ENCODE results near the gene C8B. TPM values are rescaled to one million over a fixed set of nuclear protein-coding genes. Genes with fewer than 3 reads are reported as not detected.

Gene C8B
- total and polyA plus RNA-seq, 9 of the 15 experiments (the other 6 are each of a cell fraction or from before 2014, with no cell fraction given): not detected

DNA sequence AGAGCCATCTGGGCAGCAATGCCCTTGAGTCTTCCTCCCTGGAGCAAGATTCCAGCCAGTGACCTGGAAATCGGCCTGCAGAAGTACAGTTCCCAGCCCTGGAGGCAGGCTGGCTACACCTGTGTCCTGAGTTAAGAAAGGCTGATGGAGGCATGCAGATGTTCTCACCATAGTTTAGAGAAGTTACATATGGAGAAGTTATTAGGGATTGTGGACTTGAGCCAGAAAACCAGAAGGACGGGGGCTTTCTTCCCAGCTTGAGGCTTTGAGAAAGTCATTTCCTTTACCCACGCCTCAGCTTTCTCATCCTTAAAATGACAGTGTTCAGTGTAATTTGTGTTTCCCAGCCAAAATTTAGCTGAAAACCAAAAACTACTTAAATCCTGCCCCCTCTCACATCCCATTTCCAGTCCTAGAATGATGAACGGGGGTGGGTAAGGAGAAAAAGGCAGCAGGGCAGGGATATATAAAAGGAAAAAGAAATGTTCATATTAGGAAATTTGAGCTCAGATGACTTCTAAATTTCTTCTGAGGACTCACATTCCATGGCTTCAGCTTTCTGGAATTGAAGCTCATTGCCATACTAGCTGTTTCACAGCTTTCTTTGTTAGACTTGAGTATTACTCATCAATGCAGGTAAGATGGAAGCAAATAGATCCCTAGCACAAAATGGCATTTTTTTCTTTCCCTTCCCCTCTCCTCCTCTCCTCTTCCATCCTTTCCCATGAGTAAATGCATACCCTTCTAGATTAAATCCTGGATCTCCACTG is 14.4 kb upstream of the C8B start:
- TF ChIP-seq RUNX1 (IDR thresholded peaks at IDR 0.05; ENCODE audit: low read depth) (no peak), E2F3 (CRISPR knock-in tag; IDR thresholded peaks at IDR 0.05) (no peak), U2AF2 (optimal IDR thresholded peaks at IDR 0.05; ENCODE audit: low read depth, low read length) (no peak), RBM17 (IDR thresholded peaks at IDR 0.05; ENCODE audit: borderline replicate concordance, low read depth, low read length) (no peak), ZNF212 (CRISPR knock-in tag; IDR thresholded peaks at IDR 0.05) (no peak), ZNF175 (CRISPR knock-in tag; IDR thresholded peaks at IDR 0.05; ENCODE audit: low read depth) (no peak), ZNF41 (CRISPR knock-in tag; conservative IDR thresholded peaks at IDR 0.05) (no peak), TAF7 (tag; IDR thresholded peaks at IDR 0.05) (no peak), HLTF (IDR thresholded peaks at IDR 0.05) (no peak), HNRNPK (IDR thresholded peaks at IDR 0.05; ENCODE audit: low read depth, low read length, poor library complexity, severe bottlenecking) (no peak), NR2F6 (CRISPR knock-in tag; IDR thresholded peaks at IDR 0.05) (no peak)
- TF ChIP-seq, protein P1, sequence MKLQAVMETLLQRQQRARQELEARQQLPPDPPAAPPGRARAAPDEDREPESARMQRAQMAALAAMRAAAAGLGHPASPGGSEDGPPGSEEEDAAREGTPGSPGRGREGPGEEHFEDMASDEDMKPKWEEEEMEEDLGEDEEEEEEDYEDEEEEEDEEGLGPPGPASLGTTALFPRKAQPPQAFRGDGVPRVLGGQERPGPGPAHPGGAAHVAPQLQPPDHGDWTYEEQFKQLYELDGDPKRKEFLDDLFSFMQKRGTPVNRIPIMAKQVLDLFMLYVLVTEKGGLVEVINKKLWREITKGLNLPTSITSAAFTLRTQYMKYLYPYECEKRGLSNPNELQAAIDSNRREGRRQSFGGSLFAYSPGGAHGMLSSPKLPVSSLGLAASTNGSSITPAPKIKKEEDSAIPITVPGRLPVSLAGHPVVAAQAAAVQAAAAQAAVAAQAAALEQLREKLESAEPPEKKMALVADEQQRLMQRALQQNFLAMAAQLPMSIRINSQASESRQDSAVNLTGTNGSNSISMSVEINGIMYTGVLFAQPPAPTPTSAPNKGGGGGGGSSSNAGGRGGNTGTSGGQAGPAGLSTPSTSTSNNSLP (IDR thresholded peaks at IDR 0.05; ENCODE audit: borderline replicate concordance, low read depth, low read length): no peak
- TF ChIP-seq, protein P2, sequence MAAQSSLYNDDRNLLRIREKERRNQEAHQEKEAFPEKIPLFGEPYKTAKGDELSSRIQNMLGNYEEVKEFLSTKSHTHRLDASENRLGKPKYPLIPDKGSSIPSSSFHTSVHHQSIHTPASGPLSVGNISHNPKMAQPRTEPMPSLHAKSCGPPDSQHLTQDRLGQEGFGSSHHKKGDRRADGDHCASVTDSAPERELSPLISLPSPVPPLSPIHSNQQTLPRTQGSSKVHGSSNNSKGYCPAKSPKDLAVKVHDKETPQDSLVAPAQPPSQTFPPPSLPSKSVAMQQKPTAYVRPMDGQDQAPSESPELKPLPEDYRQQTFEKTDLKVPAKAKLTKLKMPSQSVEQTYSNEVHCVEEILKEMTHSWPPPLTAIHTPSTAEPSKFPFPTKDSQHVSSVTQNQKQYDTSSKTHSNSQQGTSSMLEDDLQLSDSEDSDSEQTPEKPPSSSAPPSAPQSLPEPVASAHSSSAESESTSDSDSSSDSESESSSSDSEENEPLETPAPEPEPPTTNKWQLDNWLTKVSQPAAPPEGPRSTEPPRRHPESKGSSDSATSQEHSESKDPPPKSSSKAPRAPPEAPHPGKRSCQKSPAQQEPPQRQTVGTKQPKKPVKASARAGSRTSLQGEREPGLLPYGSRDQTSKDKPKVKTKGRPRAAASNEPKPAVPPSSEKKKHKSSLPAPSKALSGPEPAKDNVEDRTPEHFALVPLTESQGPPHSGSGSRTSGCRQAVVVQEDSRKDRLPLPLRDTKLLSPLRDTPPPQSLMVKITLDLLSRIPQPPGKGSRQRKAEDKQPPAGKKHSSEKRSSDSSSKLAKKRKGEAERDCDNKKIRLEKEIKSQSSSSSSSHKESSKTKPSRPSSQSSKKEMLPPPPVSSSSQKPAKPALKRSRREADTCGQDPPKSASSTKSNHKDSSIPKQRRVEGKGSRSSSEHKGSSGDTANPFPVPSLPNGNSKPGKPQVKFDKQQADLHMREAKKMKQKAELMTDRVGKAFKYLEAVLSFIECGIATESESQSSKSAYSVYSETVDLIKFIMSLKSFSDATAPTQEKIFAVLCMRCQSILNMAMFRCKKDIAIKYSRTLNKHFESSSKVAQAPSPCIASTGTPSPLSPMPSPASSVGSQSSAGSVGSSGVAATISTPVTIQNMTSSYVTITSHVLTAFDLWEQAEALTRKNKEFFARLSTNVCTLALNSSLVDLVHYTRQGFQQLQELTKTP (IDR thresholded peaks at IDR 0.05; ENCODE audit: low read depth in 1 of 2, partially characterized antibody in 2 of 2): no peak
- TF ChIP-seq, protein P3, sequence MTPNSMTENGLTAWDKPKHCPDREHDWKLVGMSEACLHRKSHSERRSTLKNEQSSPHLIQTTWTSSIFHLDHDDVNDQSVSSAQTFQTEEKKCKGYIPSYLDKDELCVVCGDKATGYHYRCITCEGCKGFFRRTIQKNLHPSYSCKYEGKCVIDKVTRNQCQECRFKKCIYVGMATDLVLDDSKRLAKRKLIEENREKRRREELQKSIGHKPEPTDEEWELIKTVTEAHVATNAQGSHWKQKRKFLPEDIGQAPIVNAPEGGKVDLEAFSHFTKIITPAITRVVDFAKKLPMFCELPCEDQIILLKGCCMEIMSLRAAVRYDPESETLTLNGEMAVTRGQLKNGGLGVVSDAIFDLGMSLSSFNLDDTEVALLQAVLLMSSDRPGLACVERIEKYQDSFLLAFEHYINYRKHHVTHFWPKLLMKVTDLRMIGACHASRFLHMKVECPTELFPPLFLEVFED (CRISPR knock-in tag; conservative IDR thresholded peaks at IDR 0.05): no peak
- Histone ChIP-seq H3K9ac (ENCODE audit: insufficient read depth in 1 of 2, low read depth in 2 of 2, low read length in 2 of 2) (no peak overlapping the region), H3K36me3 (ENCODE audit: control insufficient read depth, insufficient read depth, low read length) (no peaks in the 10 kb centered on the region), H3K27me3 (ENCODE audit: control insufficient read depth in 2 of 2, insufficient read depth in 2 of 2, low read length in 2 of 2) (peaks cover 0 to 6% of the 10 kb centered on the region in 2 experiments; a peak in 1 of 5 replicates), H3K4me3 (no peak overlapping the region), H4K20me1 (replicated peaks; ENCODE audit: control insufficient read depth, insufficient read depth, low read length) (no peaks in the 10 kb centered on the region), H2AFZ (ENCODE audit: low read depth, low read length) (no peak overlapping the region), H3K27ac (ENCODE audit: extremely low read depth, low read depth, low read length) (no peak overlapping the region), H3K9me1 (ENCODE audit: control insufficient read depth, insufficient read depth, low read length) (no peaks in the 10 kb centered on the region), H3K4me1 (replicated peaks in 1 of 2; ENCODE audit: control insufficient read depth in 2 of 2, insufficient read depth in 2 of 2, low read length in 2 of 2) (no peaks in the 10 kb centered on the region), H3K9me3 (replicated peaks; ENCODE audit: control insufficient read depth, insufficient read depth, low read depth, low read length) (no peaks in the 10 kb centered on the region), H3K4me2 (ENCODE audit: insufficient read depth, low read length) (no peak overlapping the region), H3K79me2 (ENCODE audit: control insufficient read depth, insufficient read depth, low read length) (no peaks in the 10 kb centered on the region)
- no peak for DNase-seq (ENCODE audit: extremely low read depth in 1 of 4, low spot score in 3 of 4)
- in situ Hi-C loops (cut with MboI) (no loop called here), intact Hi-C loops (cut with micrococcal nuclease) (no loop called here)
- no TSS peak for BruUV-seq (replicated peaks)
- ATAC-seq: no peak
- FAIRE-seq: no peak
- ChIA-PET CTCF (ENCODE audit: low intra/inter-chr PET ratio) (no interaction called here), POLR2A (no interaction called here)
- WGBS (ENCODE audit: insufficient coverage, low coverage, missing lambda C conversion rate): 3% methylated on average over 4 of the region's 4 CpGs
